ENCODE results near the gene PFN2. TPM values are rescaled to one million over a fixed set of nuclear protein-coding genes. Genes with fewer than 3 reads are reported as not detected.

PFN2 gene
- total and polyA plus RNA-seq, 12 donors, result 13.4 to 148 (median 43.4) TPM

DNA sequence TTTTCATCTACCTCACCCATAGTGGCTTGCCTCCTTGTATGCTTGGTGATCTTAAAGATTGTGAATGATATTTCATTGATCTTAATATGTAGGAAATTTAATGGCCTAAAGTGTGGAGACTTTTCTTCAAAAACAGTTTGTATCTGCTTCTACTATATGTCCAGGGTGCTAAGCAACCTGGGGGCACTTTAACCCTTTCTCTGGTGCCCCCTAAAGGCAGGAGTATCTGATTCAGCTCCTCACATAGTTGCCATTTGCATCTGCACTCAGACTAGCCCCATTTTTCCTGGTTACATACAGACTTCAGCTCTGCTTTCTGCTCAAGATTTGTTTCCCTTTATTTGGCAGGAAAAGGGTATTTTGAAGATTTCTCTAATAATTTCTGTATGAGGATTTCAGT lies 5.2 kb upstream of the PFN2 start:
- DNase-seq, result no peak
- Histone ChIP-seq H3K36me3 (replicated peaks in 1 of 2) (no peaks in the 10 kb centered on the region), H3K4me1 (replicated peaks in 1 of 2) (peaks cover 0 to 5% of the 10 kb centered on the region in 2 donors), H3K27me3 (no peaks in the 10 kb centered on the region), H3K27ac (no peak overlapping the region), H3K4me3 (no peak overlapping the region), H3K9me3 (replicated peaks in 1 of 3) (no peaks in the 10 kb centered on the region)
- TF ChIP-seq POLR2A (IDR thresholded peaks at IDR 0.05), result no peak
- TF ChIP-seq, protein P1, sequence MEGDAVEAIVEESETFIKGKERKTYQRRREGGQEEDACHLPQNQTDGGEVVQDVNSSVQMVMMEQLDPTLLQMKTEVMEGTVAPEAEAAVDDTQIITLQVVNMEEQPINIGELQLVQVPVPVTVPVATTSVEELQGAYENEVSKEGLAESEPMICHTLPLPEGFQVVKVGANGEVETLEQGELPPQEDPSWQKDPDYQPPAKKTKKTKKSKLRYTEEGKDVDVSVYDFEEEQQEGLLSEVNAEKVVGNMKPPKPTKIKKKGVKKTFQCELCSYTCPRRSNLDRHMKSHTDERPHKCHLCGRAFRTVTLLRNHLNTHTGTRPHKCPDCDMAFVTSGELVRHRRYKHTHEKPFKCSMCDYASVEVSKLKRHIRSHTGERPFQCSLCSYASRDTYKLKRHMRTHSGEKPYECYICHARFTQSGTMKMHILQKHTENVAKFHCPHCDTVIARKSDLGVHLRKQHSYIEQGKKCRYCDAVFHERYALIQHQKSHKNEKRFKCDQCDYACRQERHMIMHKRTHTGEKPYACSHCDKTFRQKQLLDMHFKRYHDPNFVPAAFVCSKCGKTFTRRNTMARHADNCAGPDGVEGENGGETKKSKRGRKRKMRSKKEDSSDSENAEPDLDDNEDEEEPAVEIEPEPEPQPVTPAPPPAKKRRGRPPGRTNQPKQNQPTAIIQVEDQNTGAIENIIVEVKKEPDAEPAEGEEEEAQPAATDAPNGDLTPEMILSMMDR (IDR thresholded peaks at IDR 0.05), result no peak
- intact Hi-C loops (cut with DNase I), result loop anchor here in 1 of 2 donors (10.0 kb wide), 1 partner anchor 209 kb away; no protein-coding TSS in a partner anchor

DNA sequence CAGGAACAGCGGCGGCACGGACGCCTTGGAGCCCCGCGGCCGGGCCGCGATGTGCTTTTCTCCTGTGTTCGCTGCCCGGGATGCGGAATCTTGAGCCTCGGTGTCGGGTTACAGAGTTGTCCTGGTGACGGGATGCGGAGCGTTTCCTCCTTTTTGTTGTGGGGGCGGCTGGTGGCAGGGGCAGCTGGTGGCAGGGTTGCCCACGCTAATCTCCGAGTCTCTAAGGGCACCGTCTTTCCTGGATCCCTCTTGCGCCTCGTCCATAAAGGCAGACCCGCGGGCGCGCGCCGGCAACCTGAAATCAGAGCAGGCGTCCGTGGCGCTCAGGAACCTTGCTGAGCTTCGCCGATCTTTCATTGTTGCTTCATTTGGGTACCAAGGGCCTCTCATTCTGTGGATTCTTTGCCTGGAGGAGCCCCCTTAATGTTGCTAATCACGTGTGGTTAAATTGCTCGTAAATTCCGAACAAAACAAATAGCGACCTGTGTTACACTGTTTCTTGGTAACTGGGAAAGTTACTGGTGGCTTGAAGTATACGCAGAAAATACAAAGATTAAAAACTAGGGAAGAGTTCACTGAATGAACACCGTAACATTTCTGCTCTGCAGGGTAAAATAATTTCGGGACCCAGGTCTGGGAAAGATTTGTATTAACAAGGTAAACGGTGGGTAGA lies 844 bp upstream of the PFN2 start:
- intact Hi-C loops (cut with DNase I), result loop anchor here in 1 of 2 donors (10.0 kb wide), 1 partner anchor 213 kb away; no protein-coding TSS in a partner anchor
- Histone ChIP-seq H3K36me3 (replicated peaks in 1 of 2) (no peaks in the 10 kb centered on the region), H3K4me3 (peak overlapping the region; percentile 28 to 94 (median 54)), H3K27me3 (no peaks in the 10 kb centered on the region), H3K4me1 (replicated peaks in 1 of 2) (peaks cover 6 to 30% of the 10 kb centered on the region in 2 donors), H3K27ac (peak overlapping the region in 4 of 5 donors; percentile 65 to 94 (median 84)), H3K9me3 (replicated peaks in 1 of 3) (no peaks in the 10 kb centered on the region)
- WGBS, 4 donors, result 1 to 5% (median 1%) methylated on average over 11 to 42 of the region's 42 CpGs
- TF ChIP-seq, protein P1 (IDR thresholded peaks at IDR 0.05), result no peak
- TF ChIP-seq POLR2A (IDR thresholded peaks at IDR 0.05), result no peak
- peak; percentile 47 to 75 (median 60) for DNase-seq

DNA sequence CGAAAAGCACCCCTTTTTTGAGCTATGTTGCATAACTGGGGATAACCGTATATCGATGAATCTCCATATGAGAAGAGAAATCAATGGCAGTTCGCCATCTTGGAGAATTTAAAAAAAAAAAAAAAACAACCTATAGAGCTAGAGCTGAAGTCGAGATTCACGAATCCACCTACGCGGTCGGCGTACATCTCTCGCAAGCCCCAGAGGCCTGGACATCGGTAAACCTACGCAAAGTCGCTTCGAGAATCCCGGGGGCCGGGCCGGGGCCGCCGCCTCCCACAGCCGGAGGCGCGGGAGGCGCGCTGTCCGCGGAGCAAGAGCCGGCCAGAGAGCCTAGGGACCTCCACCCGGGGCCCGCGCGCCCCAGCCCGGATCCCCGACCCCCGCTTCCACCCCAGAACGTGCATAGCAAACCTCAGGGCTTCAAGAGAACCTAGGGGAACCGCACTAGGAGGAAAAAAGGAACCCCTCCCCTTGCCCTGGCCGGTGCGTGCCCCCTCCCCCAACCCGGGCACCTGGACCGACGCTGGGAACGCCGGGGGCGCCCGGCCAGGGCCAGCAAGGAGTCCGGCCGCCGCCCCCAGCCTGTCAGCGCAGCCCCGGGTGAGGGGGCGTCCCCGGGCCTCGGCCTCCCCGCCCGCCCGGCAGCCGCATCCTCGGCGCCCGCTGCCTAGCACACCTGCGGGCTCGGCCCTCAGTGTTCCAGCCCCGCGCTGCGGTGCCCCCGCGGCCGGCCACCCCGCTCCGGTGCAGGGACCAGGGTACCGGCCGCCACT lies 567 bp downstream of the PFN2 start:
- H3K4me3 ChIP-seq, result peak overlapping the region; percentile 45 to 94 (median 68)
- DNase-seq, result peak; percentile 81 to 91 (median 86)
- H3K9me3 ChIP-seq (replicated peaks in 1 of 3), result no peaks in the 10 kb centered on the region
- peak overlapping the region in 4 of 5 donors; percentile 65 to 94 (median 84) for H3K27ac ChIP-seq
- H3K4me1 ChIP-seq (replicated peaks in 1 of 2), result peaks cover 6 to 30% of the 10 kb centered on the region in 2 donors
- TF ChIP-seq, protein P1 (IDR thresholded peaks at IDR 0.05), result no peak
- TF ChIP-seq POLR2A (IDR thresholded peaks at IDR 0.05), result peak; percentile 16 to 17
- H3K36me3 ChIP-seq (replicated peaks in 1 of 2), result no peaks in the 10 kb centered on the region
- no peaks in the 10 kb centered on the region for H3K27me3 ChIP-seq
- WGBS, 4 donors, result 0 to 1% (median 0%) methylated on average over 26 to 73 of the region's 73 CpGs
- intact Hi-C loops (cut with DNase I), result loop anchor here (5.0 to 10.0 kb wide), 2 partner anchors 212 to 215 kb away; no protein-coding TSS in a partner anchor
